Kidney (tissue), 14 donors: ENCODE measurements around the gene HDAC2. TPM values are rescaled to one million over a fixed set of nuclear protein-coding genes. Genes with fewer than 3 reads are reported as not detected.

Experiments used
- DNase-seq, 5 donors: peaks; one replicate each; pipeline ENCODE4 v3.0.0-alpha.2; 2013 to 2020
- FAIRE-seq: peaks from 2 replicates; lab custom pipeline; 2012; peaks lifted over from hg19 to GRCh38; lab: Jason Lieb, UNC
- H3K27ac ChIP-seq, 2 donors: one replicate each; pipeline ENCODE4 v1.7.0; 2013; ENCODE audit warnings: low read depth in 2 of 2, low read length in 2 of 2, inconsistent platforms in 1 of 2
- H3K27me3 ChIP-seq: one replicate; pipeline ENCODE4 v1.7.1; 2013; ENCODE audit warnings: low read length, inconsistent platforms; ENCODE audit not compliant: control insufficient read depth, insufficient read depth
- H3K36me3 ChIP-seq, 3 donors: one replicate each; pipeline versions ENCODE4 v1.7.0 to v1.7.1; 2013; ENCODE audit warnings: low read length in 3 of 3, control low read depth in 1 of 3, inconsistent platforms in 1 of 3; ENCODE audit not compliant: insufficient read depth in 3 of 3, control insufficient read depth in 2 of 3
- H3K4me1 ChIP-seq, 3 donors: one replicate each; pipeline versions ENCODE4 v1.7.0 to v1.7.1; 2013; ENCODE audit warnings: low read length in 3 of 3, inconsistent platforms in 1 of 3, low read depth in 1 of 3; ENCODE audit not compliant: control insufficient read depth in 2 of 3, insufficient read depth in 2 of 3
- H3K4me3 ChIP-seq, 3 donors: one replicate each; pipeline versions ENCODE4 v1.7.0 to v1.8.1; 2013; ENCODE audit warnings: low read length in 3 of 3, control low read depth in 1 of 3, inconsistent platforms in 1 of 3
- H3K9ac ChIP-seq, 3 donors: one replicate each; pipeline versions ENCODE4 v1.7.0 to v1.7.1; 2013; ENCODE audit warnings: low read length in 3 of 3, control low read depth in 1 of 3, inconsistent platforms in 1 of 3
- H3K9me3 ChIP-seq, 3 donors: one replicate each; pipeline versions ENCODE4 v1.7.0 to v1.7.1; 2013; ENCODE audit warnings: low read length in 3 of 3, control low read depth in 1 of 3, inconsistent platforms in 1 of 3; ENCODE audit not compliant: control insufficient read depth in 2 of 3, insufficient read depth in 1 of 3
- CTCF ChIP-seq: IDR thresholded peaks from 3 replicates; pipeline ENCODE4 v1.5.1; 2012; ENCODE audit warnings: mild to moderate bottlenecking, moderate library complexity, borderline replicate concordance; ENCODE audit not compliant: insufficient read depth; ENCODE audit errors: extremely low read depth
- intact Hi-C: fragments of 100-400 bp; cut with DNase I; formaldehyde crosslinking; loops from one replicate; pipeline ENCODE4 v1.11.1; 2022
- polyA plus RNA-seq: library from polyadenylated mRNA; stranded (reverse); fragments of 350-450 nt; fragmentation: Illumina TruSeq; extraction: RNeasy Lipid Tissue Mini Kit (QIAGEN cat#74804); gene quantifications from one replicate; pipeline ENCODE4 v1.2.3, GENCODE V29; 2014; ENCODE audit warnings: low read depth, low replicate concordance; ENCODE audit not compliant: insufficient read depth
- total RNA-seq: library from RNA; stranded (reverse); fragmentation: NEBNext Ultra II Directional; extraction: Animal tissue kit (Norgen Biotek cat#: 25700); gene quantifications from one replicate; pipeline ENCODE4 v1.2.1, GENCODE V29; 2021
- donor health status: control.
- donor health status: control.
- donor health status: control.
- donor health status: control.
- donor health status: control.
- donor health status: DM: yes; HTN: yes; CAD: no.
- donor health status: Normal renal cell carcinoma (clear cell type).

Gene HDAC2
- total and polyA plus RNA-seq, 2 donors from 2014 or later: 51.9 to 59.1 TPM

DNA sequence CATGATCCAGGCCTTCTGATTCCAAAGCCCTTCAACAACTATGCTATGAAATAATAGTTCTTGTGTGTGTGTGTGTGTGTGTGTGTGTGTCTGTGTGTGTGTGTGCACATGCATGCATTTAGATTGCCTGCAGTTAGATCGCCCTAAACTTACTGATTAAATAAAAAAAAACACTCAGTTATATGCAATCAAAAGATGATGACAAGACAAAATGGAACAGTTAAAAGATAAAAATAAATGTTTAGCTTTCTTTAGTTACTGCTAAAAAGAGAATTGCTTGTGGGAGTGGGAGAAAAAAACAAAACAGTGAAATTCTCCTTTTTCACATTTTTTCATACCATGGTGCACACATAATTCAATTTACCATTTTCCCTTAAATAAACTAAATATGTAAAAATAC is 84.4 kb downstream of the HDAC2 start:
- Histone ChIP-seq H3K9ac (no peak overlapping the region), H3K27me3 (no peaks in the 10 kb centered on the region), H3K27ac (no peak overlapping the region), H3K4me3 (no peak overlapping the region), H3K9me3 (no peaks in the 10 kb centered on the region), H3K36me3 (no peaks in the 10 kb centered on the region), H3K4me1 (no peaks in the 10 kb centered on the region)
- FAIRE-seq (no peak), DNase-seq (no peak)
- TF ChIP-seq CTCF: no peak
- intact Hi-C loops: no loop called here

- DNase-seq (no peak), FAIRE-seq (no peak)
- Histone ChIP-seq H3K9ac (no peak overlapping the region), H3K4me3 (no peak overlapping the region), H3K9me3 (no peaks in the 10 kb centered on the region), H3K36me3 (no peaks in the 10 kb centered on the region), H3K27me3 (no peaks in the 10 kb centered on the region), H3K27ac (no peak overlapping the region), H3K4me1 (no peaks in the 10 kb centered on the region)
- intact Hi-C loops: no loop called here
- TF ChIP-seq CTCF: no peak
These were observed 86.9 kb downstream of the HDAC2 start for GRCh38 chr6:113884011-113884410.

Other genes starting within 250 kb of the HDAC2 start
- 61.9 TPM for gene MARCKS, start 113.8 kb downstream of the HDAC2 start, total RNA-seq
- gene MARCKS, start 113.8 kb downstream of the HDAC2 start, polyA plus RNA-seq: 14.0 TPM